Measurements from ENCODE around the gene N4BP2L1.

DNA sequence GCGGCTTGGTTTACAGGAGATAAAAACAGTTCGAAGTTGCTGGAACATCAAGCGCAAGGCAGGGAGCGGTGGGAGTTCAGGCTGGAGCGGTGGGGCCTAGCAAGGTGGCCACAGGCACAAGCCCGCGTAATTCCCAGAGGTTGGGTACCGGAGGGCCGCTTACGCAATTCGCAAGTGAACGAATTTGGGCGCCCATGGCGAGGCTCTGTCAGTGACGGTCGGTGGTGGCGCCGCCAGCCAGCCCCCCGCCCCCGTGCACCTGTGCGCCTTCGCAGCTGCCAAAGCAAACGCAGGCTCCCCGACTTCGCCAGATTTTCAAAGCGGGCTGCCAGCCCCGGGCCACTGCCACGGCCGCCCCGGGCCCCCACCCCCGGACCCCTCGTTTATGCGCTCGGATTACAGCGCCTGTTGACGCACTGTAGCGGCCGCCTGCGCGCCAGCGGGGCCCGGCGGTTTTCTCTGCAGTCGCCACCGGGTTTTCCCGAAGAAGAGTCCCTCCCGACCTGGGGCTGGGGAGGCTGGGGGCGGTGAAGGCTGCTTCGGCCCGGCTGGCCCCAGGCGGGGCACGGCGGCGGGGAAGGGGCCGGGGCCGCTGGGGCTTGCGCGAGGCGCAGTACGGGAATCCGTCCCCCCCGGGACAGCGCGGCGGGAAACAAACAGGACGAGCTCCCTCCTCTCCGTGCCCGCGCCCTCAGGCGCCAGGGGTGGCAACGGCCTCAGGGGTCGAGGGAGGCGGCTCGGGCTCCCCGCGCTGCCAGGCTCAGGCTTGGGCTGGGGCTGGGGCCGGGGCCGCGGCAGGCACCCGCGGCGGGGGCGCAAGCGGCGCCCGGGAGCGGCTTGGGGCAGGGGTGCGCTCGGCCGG, 709 bp downstream of the N4BP2L1 start:
- TF ChIP-seq CTCF (conservative IDR thresholded peaks at IDR 0.05) (no peak), ZFX (IDR thresholded peaks at IDR 0.05) (no peak)
